Stimulated activated CD4-positive, alpha-beta T cell treated with anti-CD3 and anti-CD28 coated beads, Interleukin-15, amount 100 ng/mL, for 1 hour (primary cell): ENCODE data around the gene NDUFB2.
"Not testable (repeated sequence)": the region's sequence is repeated elsewhere in the genome, so short reads cannot be mapped to it uniquely, and the experiment has no call there.

ENCODE experiments used
- DNase-seq, 2 donors: peaks; one replicate each; pipeline ENCODE4 v3.0.0-alpha.2; 2020; ENCODE audit warnings: low read depth in 1 of 2, low spot score in 1 of 2

The NDUFB2 gene

DNA sequence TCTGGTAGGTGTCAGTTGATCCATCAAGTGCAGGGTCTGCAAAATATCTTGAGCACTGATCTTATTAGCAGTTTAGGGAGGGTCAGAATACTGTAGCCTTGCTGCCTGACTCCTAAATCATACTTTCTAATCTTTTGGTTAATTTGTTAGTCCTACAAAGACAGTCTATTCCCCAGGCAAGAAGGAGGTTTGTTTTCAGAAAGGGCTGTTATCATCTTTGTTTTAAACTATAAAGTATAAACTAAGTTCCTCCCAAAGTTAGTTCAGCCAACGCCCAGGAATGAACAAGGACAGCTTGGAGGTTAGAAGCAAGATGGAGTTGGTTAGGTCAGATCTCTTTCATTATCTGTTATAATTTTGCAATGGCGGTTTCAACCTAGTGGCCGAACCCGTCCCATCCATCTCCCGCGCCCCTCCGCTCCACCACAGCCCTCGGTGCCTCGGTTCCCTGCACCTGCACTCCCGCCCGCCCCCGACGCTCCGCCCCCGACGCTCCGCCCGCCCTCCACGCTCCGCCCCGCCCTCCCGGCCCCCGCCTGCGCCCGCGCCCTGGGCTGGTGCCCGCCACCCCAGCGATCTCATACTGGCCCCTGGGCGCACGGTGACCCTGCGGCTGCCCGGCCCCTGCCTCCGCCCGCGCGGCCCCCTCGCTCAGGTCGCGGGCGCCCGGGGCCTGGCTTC is 24.0 kb upstream of the NDUFB2 start, which contains the start of gene ADCK2:
ADCK2 (plus strand) TSS at position 564 of the 681 bp plus-strand sequence. CDS start 386 bp downstream, outside the sequence.
- peak; percentile 33 to 60 for DNase-seq

DNA sequence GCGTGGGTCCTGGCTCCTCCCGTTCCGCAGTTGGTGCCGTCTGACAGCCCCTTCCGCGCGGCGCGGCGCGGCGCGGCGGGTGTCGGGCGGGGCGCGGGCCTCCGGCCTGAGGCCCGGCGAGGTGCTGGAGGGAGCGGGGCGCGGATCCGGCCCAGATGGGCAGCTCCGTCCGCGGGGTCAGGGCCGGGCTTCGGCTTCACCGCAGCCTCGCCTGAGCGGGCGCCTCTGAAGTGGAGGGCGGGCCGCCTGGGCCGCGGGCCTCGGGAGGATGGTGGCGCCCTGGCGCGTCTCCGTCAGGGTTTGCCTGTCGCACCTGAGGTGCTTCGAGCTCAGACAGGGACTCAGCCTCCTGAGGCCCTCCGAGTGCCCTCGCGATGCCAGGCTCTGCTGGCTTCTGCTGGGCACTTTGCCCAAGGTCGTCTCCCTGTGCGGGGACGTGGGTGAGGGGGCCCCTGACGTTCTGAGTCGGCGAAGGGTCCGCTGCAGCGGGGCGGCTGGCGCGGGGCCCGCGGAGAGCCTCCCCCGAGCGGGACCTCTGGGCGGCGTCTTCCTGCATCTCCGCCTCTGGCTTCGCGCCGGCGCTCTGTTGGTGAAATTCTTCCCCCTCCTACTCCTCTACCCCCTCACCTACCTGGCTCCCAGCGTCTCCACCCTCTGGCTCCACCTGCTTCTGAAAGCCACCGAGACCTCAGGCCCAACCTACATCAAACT is 23.3 kb upstream of the NDUFB2 start:
- peak; percentile 43 to 46 for DNase-seq

DNA sequence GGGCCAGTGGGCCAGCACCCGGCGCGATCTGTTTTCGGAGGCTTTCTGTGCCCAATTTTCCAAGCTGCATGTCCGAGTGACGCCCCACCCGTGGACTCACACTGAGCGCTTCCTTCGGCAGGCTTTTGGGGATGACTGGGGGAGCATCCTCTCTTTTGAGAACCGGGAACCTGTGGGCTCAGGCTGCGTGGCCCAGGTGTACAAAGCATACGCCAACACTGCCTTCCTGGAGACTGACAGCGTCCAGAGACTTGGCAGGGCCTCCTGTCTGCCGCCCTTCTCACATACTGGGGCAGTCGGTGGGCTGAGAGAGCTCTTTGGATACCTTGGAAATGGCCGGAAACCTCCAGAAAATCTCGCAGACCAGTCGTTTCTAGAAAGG is 22.7 kb upstream of the NDUFB2 start:
- DNase-seq, result no peak

DNA sequence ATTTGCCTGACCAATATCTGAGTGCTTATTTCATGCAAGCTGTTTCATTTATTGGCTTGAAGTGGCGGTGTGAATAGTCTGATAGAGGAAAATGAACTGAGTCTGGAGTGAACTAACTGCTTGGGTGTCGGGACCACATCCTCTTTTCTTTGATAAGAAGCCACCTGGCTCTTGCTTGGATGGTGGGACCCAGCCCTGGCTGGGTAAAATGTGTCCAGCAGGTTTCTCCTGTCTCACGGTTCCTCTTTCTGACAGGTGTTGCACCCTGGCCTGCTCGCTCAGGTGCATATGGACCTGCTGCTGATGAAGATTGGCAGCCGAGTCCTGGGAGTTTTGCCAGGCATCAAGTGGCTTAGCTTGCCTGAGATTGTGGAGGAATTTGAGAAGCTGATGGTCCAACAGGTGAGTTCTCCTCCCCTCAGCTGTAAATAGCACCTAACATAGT is 22.1 kb upstream of the NDUFB2 start:
- no peak for DNase-seq

DNA sequence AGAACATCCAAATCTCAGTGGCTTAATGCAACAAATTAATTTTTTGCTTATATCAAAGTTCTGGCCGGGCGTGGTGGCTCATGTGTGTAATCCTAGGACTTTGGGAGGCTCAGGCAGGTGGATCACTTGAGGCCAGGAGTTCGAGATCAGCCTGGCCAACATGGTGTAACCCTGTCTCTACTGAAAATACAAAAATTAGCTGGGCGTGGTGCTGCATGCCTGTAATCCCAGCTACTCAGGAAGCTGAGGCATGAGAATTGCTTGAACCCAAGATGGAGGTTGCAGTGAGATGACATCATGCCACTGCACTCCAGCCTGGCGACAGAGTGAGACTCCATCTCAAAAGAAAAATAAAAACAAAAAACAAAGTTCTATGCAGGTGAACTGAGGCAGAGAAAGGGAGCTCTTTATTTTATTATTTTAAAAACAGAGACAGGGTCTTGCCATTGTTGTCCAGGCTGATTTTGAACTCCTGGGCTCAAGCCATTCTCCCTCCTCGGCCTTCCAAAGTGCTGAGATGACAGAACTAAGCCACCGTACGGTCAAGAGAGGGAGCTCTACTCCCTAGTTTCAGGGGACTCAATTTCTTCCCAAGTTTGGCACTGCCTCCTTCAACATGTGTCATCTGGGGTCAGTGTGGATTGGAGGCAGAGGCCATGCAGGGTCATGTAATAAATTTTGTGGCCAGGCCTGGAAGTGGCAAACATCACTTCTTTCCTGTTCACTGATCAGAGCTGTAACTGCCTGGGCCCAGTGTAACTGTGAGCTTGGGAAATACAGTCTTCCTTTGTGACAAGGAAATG is 21.4 kb upstream of the NDUFB2 start:
- no peak for DNase-seq

DNA sequence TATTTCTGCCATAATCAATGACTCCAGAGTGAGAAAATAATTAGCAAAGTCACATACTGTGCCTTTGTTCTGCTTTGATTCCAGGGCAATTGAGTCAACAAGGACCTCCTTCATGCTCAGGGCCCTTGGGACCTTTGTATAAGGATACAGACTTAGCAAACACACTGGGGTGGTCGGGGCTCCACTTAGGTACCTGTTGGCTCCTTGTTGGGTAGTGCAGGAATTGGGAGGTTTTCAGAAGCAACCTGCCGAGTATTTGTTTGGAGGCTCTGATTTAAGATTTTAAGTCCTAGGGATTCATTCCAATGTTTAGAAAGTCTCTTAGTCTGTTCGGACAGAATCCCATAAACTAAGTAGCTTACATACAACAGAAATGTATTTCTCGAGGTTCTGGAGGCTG is 20.8 kb upstream of the NDUFB2 start:
- DNase-seq, result no peak

DNA sequence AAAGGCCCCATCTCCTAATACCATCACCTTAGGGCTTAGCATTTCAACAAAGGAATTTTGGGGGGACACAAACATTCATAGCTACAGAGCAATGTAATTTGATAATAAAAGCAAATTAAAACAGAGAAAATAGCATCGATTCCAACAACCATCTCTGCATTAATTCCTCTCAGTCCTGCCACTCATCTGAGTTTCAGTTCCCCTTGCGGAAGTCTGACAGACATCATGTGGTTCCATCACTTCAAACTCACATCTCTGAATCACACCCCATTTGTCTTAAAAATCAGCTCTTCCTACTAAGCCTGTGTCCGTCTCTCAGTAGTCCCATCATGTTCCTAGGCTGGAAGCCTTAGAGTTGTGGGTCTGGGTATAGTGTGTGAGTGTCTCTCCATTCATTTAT is 20.2 kb upstream of the NDUFB2 start:
- DNase-seq, result no peak

DNA sequence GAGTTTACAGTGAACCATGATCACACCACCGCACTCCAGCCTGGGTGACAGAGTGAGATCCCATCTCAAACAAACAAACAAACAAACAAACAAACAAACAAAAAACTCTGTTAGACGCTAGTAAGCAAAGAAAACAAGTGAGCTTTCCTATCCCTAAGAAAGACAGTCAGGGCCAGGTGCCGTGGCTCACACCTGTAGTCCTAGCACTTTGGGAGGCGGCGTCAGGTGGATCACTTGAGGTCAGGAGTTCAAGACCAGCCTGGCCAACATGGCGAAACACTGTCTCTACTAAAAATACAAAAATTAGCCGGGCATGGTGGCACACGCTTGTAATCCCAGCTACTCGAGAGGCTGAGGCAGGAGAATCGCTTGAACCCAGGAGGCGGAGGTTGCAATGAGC is 19.6 kb upstream of the NDUFB2 start:
- DNase-seq, result not testable (repeated sequence)

DNA sequence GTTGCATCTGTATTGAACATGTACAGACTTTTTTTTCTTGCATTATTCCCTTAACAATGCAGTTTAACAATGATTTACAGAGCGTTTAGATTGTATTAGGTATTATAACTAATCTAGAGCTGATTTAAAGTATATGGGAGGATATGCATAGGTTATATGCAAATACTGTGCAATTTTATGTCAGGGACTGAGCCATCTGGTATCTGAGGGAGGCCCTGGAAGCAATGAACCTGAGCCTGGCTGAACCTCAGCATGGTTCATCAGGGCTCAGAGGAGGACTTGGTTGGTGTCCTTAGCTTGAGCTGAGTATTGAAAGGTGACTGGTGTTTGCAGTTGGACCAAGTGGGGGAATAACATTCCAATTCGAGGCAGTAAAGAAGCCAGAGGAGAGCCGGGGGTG is 19.0 kb upstream of the NDUFB2 start:
- DNase-seq, result no peak

DNA sequence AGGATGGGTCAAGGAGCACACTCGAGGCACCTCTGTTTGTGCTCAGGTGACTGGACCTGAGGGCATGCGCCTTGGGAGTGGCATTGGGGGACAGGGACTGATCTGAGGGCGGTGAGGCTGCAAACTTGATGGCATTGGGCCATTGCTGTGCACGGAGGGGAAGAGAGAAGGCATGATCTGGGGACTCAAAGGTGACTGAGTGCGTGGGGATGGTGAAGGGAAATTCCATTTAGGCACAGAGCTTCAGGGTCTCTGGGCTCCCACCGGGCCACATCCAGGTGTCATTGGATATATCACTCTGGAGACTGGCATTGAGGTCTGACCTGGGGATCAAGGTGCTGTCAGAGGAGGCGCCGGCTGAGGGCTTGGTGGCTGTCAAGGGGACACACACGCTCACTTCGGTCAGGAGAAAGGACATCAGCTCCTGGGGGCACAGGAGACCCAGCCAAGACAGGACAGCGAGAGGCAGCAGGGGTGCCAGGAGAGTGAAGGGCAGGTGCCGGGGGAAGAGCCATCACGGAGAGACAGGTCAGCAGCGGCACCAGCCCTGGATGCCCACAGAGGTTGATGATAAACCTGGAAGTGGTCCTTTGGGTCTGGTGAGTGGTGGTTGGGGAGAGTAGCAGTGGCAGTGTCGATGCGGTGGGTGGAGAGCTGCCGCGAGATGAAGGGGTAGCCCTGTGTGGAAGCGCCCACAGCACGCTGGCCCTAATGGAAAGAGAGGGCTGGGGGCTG is 18.3 kb upstream of the NDUFB2 start:
- DNase-seq, result no peak

DNA sequence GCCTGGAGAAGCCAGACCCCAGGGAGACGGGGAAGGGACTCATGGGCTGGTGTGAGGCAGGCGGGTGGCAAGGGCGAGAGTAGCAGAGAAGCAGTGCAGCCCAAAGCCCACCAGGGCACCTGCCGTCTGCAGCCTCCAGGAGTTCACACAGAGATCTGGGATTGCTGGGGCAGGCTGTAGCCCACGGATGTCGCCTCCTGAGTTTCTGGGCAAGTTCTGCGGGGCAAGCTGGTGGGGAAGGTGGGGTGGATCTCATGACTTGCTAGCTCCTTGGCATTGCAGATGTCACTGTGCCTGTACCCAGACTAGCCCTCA is 17.7 kb upstream of the NDUFB2 start:
- DNase-seq, result no peak

DNA sequence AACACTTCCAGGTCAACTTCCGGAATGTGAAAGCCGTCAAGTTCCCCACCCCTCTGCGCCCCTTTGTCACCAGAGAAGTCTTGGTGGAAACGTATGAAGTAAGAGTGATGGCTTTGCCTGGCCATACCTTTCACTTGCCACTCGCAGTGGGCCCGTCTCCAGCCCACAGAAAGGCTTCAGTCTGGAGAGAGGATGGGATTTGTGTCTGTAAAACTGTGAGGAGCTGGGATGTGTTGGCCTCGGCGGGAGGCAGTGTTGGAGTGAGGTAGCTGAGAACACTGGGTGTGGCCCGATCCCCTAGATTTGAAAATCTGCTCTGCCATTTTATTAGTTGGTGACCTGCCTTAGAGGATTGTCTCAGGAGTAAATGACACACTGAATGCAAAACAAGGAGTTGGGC is 17.3 kb upstream of the NDUFB2 start:
- no peak for DNase-seq

DNA sequence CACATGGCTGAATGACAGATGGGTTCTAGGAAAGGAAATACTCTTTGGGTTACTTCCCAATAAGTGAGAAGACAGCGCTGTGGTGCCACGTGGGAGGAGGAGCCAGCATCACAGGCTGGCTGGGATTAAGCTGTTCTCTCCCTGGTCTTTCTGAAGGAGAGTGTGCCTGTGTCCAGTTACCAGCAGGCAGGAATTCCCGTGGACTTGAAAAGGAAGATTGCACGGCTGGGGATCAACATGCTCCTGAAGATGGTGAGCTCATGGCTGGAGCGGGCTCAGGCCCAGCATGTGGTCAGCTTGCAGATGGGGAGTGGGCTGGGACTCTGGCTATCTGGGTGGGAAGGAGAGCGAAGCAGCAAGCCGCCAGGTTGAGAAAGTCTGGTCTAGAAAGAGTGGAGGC is 15.6 kb upstream of the NDUFB2 start:
- DNase-seq, result no peak

DNA sequence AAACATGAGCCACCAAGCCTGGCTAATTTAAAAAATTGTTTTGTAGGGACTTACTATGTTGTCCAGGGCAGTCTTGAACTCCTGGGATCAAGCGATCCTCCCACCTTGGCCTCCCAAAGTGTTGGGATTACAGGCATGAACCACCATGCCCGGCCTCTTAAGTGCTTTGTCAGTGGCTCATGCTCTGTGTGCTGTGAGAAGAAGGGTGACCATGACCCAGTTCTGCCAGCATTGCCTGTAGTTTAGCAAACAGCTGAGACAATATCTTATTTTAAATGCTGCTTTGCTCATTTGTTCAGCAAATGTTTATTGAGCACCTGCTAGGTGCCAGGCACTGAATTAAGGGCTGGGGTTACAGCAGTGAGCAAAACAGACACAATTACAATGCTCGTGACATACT is 14.7 kb upstream of the NDUFB2 start:
- DNase-seq, result no peak

DNA sequence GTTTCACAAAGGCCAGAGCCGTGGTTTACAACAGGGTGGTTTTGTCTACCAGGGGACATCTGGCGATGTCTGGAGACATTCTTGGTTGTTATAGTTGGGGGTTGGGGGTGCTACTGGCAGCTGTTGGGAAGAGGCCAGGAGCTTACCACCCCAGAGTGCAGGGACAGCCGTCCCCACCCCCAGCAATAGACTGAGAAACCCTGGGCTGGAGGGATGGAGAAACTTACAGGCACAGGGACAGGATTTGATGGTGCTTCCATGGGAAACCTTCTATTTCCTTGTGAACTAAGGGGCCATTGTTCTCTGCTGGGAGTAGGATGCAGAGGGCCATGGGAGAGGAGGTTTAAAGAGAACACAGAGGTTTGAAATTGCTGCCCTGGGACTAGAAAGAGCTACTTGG is 12.9 kb upstream of the NDUFB2 start:
- DNase-seq, result no peak

DNA sequence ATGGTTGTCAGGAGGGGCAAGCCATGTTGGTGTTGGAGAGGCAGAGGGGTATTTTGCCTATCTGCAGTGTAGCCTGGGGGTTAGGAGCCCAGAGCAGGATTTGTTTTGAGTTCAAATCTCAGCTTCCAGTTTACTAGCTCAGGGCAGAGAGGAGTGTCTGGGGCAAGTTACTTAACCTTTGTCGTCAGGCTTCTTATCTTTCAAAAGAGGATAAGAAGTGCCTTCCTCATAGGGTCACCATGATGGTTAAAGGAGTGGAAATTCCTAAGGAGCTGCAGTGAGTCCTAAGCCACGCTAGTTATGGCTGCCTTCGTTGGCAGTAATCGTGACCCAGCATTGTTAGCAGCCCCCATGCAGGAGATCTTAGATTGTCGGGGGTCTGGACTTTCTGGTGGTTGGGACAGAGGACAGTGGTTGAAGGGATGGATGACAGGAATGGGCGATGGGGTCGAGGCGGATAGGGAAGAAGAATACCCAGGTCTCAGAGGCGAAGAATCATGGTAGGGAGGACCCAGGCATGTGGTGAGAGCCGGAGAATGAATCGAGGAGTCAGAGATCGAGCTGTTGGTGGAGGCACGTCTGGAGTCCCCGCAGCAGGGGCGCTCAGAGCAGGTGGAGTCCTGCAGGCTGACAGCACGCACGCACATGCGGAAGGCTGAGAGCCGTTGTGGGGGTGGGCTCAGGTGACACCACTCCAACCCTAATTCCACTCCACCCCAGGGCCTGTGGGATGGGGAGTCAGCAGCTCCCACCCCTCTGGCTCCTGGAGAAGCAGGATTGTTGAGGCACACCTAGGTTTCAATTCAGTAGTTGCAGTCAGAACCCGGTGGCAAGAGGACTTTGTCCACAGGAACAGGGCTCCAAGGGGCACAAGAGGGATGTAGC is 12.2 kb upstream of the NDUFB2 start:
- no peak for DNase-seq

DNA sequence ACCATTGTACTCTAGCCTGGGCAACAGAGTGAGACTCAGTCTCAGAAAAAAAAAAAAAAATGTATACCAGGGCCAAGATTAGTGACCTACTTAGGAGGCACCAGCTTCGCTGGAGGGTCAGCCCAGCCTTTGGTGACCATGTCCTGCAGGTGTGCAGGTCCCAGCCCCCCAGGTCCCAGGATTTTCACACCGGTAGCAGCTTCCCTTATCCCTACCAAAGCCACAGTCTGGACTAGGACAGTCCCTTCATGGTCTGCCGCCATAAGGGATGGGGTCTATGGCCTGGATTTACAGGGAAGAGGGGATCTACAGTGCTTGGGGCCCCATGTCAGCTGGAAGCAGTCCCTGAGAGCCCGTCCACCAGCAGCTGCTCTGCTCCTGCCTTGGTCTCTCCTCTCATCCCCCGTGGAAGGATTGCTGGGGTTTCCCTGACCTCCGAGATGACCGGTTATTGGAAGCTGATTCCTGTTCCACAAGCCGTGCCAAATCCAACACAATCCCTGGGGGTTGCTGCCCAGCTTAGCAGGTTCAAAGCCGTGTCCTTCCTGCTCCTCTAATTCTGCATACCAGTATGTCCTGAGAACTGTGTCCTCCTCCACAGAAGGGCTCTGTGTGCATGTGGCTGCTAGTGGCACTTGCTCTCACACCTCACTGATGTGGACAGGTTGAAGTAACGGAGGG is 11.0 kb upstream of the NDUFB2 start:
- no peak for DNase-seq

DNA sequence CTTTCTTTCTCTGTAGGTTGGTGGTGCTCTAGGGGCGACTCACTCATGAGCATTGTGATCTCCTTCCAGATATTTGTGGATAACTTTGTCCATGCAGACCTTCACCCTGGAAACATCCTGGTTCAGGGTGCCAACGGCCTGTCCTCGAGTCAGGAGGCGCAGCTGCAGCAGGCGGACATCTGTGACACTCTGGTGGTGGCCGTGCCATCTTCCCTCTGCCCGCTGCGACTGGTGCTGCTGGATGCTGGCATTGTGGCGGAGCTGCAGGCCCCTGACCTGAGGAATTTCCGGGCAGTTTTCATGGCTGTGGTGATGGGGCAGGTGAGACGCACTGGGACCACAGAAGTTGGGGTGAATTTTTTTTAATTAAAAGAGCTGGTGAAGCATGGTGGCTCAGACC is 9.6 kb upstream of the NDUFB2 start:
- no peak for DNase-seq

DNA sequence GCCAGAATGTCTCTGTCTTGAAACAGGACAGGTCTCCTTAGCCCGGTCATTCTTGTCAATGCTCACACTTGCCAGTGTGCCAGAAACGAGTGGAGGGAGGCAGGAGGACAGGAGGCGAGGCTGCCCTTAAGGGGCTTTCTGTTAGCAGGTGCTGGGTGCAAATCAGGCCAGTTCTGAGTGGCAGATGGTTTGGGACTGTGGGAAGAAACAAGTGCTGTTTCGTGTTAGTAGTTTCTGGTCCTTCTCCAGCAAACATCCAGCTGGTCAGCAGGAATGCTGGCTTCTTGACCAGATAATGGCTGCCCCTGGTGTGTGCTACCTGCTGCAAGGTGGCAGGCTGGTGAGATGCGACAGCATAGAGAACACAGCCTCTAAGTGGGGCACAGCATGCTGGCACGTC is 8.2 kb upstream of the NDUFB2 start:
- DNase-seq, result no peak
